ENCODE measurements around the gene FHAD1. TPM values are rescaled to one million over a fixed set of nuclear protein-coding genes. Genes with fewer than 3 reads are reported as not detected.

Gene FHAD1
- total and polyA plus RNA-seq, 2 of the 13 experiments (the other 11 are each of a cell fraction or from before 2014, with no cell fraction given) = not detected

- no peak overlapping the region for H3K4me3 ChIP-seq (replicated peaks in 1 of 3; ENCODE audit: insufficient read depth in 1 of 3, low read depth in 2 of 3, low read length in 3 of 3)
- WGBS (ENCODE audit: low lambda C conversion rate) = 85% methylated on average over 12 of the region's 18 CpGs
- no peak overlapping the region for H3K4me2 ChIP-seq (ENCODE audit: low read depth, low read length)
- intact Hi-C loops (cut with micrococcal nuclease; ENCODE audit: unreplicated experiment) = no loop called here
- no peak overlapping the region for H2AFZ ChIP-seq (ENCODE audit: low read length)
- H3K9me3 ChIP-seq (ENCODE audit: low read length) = no peaks in the 10 kb centered on the region
- TF ChIP-seq ATAD3A (CRISPR knock-in tag; IDR thresholded peaks at IDR 0.05) (no peak), ZNF558 (CRISPR knock-in tag; IDR thresholded peaks at IDR 0.05; ENCODE audit: borderline replicate concordance) (no peak), PRMT3 (CRISPR knock-in tag; IDR thresholded peaks at IDR 0.05; ENCODE audit: borderline replicate concordance, low read depth) (no peak), ZBTB34 (CRISPR knock-in tag; IDR thresholded peaks at IDR 0.05) (no peak), ZBTB21 (CRISPR knock-in tag; IDR thresholded peaks at IDR 0.05) (no peak), HOXA7 (CRISPR knock-in tag; IDR thresholded peaks at IDR 0.05) (no peak), ZNF263 (CRISPR knock-in tag; IDR thresholded peaks at IDR 0.05) (no peak), TP53 (CRISPR knock-in tag; conservative IDR thresholded peaks at IDR 0.05) (no peak), ZNF552 (CRISPR knock-in tag; IDR thresholded peaks at IDR 0.05; ENCODE audit: borderline replicate concordance) (no peak), BCL6 (CRISPR knock-in tag; IDR thresholded peaks at IDR 0.05) (no peak), RORA (CRISPR knock-in tag; IDR thresholded peaks at IDR 0.05) (no peak), REXO4 (CRISPR knock-in tag; IDR thresholded peaks at IDR 0.05; ENCODE audit: borderline replicate concordance) (no peak)
- TF ChIP-seq, protein P1, sequence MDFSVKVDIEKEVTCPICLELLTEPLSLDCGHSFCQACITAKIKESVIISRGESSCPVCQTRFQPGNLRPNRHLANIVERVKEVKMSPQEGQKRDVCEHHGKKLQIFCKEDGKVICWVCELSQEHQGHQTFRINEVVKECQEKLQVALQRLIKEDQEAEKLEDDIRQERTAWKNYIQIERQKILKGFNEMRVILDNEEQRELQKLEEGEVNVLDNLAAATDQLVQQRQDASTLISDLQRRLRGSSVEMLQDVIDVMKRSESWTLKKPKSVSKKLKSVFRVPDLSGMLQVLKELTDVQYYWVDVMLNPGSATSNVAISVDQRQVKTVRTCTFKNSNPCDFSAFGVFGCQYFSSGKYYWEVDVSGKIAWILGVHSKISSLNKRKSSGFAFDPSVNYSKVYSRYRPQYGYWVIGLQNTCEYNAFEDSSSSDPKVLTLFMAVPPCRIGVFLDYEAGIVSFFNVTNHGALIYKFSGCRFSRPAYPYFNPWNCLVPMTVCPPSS (IDR thresholded peaks at IDR 0.05) = no peak
- TF ChIP-seq, protein P2, sequence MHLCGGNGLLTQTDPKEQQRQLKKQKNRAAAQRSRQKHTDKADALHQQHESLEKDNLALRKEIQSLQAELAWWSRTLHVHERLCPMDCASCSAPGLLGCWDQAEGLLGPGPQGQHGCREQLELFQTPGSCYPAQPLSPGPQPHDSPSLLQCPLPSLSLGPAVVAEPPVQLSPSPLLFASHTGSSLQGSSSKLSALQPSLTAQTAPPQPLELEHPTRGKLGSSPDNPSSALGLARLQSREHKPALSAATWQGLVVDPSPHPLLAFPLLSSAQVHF (CRISPR knock-in tag; IDR thresholded peaks at IDR 0.05) = no peak
- TF ChIP-seq, protein P3, sequence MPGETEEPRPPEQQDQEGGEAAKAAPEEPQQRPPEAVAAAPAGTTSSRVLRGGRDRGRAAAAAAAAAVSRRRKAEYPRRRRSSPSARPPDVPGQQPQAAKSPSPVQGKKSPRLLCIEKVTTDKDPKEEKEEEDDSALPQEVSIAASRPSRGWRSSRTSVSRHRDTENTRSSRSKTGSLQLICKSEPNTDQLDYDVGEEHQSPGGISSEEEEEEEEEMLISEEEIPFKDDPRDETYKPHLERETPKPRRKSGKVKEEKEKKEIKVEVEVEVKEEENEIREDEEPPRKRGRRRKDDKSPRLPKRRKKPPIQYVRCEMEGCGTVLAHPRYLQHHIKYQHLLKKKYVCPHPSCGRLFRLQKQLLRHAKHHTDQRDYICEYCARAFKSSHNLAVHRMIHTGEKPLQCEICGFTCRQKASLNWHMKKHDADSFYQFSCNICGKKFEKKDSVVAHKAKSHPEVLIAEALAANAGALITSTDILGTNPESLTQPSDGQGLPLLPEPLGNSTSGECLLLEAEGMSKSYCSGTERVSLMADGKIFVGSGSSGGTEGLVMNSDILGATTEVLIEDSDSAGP (CRISPR knock-in tag; IDR thresholded peaks at IDR 0.05; ENCODE audit: borderline replicate concordance) = no peak
- TF ChIP-seq, protein P4, sequence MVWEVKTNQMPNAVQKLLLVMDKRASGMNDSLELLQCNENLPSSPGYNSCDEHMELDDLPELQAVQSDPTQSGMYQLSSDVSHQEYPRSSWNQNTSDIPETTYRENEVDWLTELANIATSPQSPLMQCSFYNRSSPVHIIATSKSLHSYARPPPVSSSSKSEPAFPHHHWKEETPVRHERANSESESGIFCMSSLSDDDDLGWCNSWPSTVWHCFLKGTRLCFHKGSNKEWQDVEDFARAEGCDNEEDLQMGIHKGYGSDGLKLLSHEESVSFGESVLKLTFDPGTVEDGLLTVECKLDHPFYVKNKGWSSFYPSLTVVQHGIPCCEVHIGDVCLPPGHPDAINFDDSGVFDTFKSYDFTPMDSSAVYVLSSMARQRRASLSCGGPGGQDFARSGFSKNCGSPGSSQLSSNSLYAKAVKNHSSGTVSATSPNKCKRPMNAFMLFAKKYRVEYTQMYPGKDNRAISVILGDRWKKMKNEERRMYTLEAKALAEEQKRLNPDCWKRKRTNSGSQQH (CRISPR knock-in tag; IDR thresholded peaks at IDR 0.05; ENCODE audit: low read depth) = no peak
- H3K79me2 ChIP-seq (ENCODE audit: insufficient read depth, low read length) = no peaks in the 10 kb centered on the region
- in situ Hi-C loops (cut with HindIII; ENCODE audit: extremely low pct_ligation_motif_present, low pct_unique_long_range_greater_than_20kb) = loop anchor here (5.0 kb wide), 1 partner anchor 102 kb away; no protein-coding TSS in a partner anchor
- H3K9ac ChIP-seq (ENCODE audit: insufficient read depth, low read depth, low read length) = no peak overlapping the region
- peaks cover 0 to 2% of the 10 kb centered on the region in 2 experiments; a peak in 2 of 5 replicates for H3K36me3 ChIP-seq (replicated peaks in 1 of 2; ENCODE audit: control insufficient read depth in 1 of 2, insufficient read depth in 2 of 2, low read length in 2 of 2)
- CTCF ChIA-PET (ENCODE audit: low intra/inter-chr PET ratio, low total read pairs) = interaction anchor here (3.6 kb wide), 1 partner anchor 105 kb away, joined by 47 read pairs; no protein-coding TSS in a partner anchor
- FAIRE-seq = no peak
- H3K4me1 ChIP-seq (ENCODE audit: insufficient read depth, low read length) = no peaks in the 10 kb centered on the region
- no peak for ATAC-seq
- DNase-seq (ENCODE audit: low spot score) = no peak
- no peak overlapping the region for H3K27ac ChIP-seq (ENCODE audit: extremely low read length, insufficient read depth, low read length)
- TSS peak; percentile 40 for BruUV-seq (replicated peaks)
- no peaks in the 10 kb centered on the region for H3K27me3 ChIP-seq (ENCODE audit: control insufficient read depth in 1 of 2, insufficient read depth in 2 of 2, low read length in 2 of 2)
- no peaks in the 10 kb centered on the region for H4K20me1 ChIP-seq (ENCODE audit: insufficient read depth, low read length)
- POLR2A ChIA-PET = no interaction called here
Observed at GRCh38 chr1:15428815-15429435, 181.9 kb downstream of the FHAD1 start.

All from HepG2 (cell line).